ENCODE measurements around the gene CTNND2. TPM values are rescaled to one million over a fixed set of nuclear protein-coding genes. Genes with fewer than 3 reads are reported as not detected.

The CTNND2 gene
- polyA plus RNA-seq, 1 of the 3 experiments (the other 2 are of a cell fraction) = not detected

GRCh38 chr5:11491404-11492075 lies 412.7 kb downstream of the CTNND2 start:
- Histone ChIP-seq H3K27me3 (ENCODE audit: insufficient read depth) (no peaks in the 10 kb centered on the region), H3K9me3 (no peaks in the 10 kb centered on the region), H3K9ac (no peak overlapping the region), H3K4me2 (no peak overlapping the region), H3F3A (replicated peaks; ENCODE audit: insufficient read depth) (no peaks in the 10 kb centered on the region), H3K27ac (ENCODE audit: low read depth in 2 of 2, low read length in 1 of 2) (no peak overlapping the region), H4K20me1 (ENCODE audit: insufficient read depth) (no peaks in the 10 kb centered on the region), H3K79me2 (ENCODE audit: insufficient read depth) (no peaks in the 10 kb centered on the region), H3K9me2 (no peaks in the 10 kb centered on the region), H2AFZ (ENCODE audit: low read depth) (no peak overlapping the region), H3K4me1 (ENCODE audit: control insufficient read depth in 1 of 2, insufficient read depth in 2 of 2, low read depth in 1 of 2, low read length in 1 of 2) (no peaks in the 10 kb centered on the region), H3K4me3 (ENCODE audit: low read depth in 2 of 2, low read length in 1 of 2) (no peak overlapping the region), H3K36me3 (replicated peaks in 1 of 2; ENCODE audit: control insufficient read depth in 1 of 2, insufficient read depth in 2 of 2, low read length in 1 of 2) (no peaks in the 10 kb centered on the region)
- no peak for TF ChIP-seq USF1 (IDR thresholded peaks at IDR 0.05; ENCODE audit: borderline replicate concordance, low read depth)
- no peak for TF ChIP-seq RAD21 (IDR thresholded peaks at IDR 0.05; ENCODE audit: low read length)
- no peak for TF ChIP-seq FOXJ3 (CRISPR knock-in tag; IDR thresholded peaks at IDR 0.05)
- no peak for TF ChIP-seq FOSL2 (IDR thresholded peaks at IDR 0.05; ENCODE audit: borderline replicate concordance, low read depth)
- no peak for TF ChIP-seq MEF2A (IDR thresholded peaks at IDR 0.05; ENCODE audit: borderline replicate concordance, low read depth)
- TF ChIP-seq FOXM1 (IDR thresholded peaks at IDR 0.05; ENCODE audit: low read depth) = no peak
- TF ChIP-seq, protein P1, sequence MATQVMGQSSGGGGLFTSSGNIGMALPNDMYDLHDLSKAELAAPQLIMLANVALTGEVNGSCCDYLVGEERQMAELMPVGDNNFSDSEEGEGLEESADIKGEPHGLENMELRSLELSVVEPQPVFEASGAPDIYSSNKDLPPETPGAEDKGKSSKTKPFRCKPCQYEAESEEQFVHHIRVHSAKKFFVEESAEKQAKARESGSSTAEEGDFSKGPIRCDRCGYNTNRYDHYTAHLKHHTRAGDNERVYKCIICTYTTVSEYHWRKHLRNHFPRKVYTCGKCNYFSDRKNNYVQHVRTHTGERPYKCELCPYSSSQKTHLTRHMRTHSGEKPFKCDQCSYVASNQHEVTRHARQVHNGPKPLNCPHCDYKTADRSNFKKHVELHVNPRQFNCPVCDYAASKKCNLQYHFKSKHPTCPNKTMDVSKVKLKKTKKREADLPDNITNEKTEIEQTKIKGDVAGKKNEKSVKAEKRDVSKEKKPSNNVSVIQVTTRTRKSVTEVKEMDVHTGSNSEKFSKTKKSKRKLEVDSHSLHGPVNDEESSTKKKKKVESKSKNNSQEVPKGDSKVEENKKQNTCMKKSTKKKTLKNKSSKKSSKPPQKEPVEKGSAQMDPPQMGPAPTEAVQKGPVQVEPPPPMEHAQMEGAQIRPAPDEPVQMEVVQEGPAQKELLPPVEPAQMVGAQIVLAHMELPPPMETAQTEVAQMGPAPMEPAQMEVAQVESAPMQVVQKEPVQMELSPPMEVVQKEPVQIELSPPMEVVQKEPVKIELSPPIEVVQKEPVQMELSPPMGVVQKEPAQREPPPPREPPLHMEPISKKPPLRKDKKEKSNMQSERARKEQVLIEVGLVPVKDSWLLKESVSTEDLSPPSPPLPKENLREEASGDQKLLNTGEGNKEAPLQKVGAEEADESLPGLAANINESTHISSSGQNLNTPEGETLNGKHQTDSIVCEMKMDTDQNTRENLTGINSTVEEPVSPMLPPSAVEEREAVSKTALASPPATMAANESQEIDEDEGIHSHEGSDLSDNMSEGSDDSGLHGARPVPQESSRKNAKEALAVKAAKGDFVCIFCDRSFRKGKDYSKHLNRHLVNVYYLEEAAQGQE (IDR thresholded peaks at IDR 0.05; ENCODE audit: low read depth, low read length) = no peak
- no peak for TF ChIP-seq ELF1 (IDR thresholded peaks at IDR 0.05)
- no peak for TF ChIP-seq MAX (IDR thresholded peaks at IDR 0.05; ENCODE audit: low read depth)
- no peak for TF ChIP-seq EP300 (IDR thresholded peaks at IDR 0.05; ENCODE audit: borderline replicate concordance in 1 of 2, low read depth in 1 of 2, low read length in 1 of 2)
- no peak for TF ChIP-seq IRF3 (IDR thresholded peaks at IDR 0.05; ENCODE audit: low read depth, low read length)
- TF ChIP-seq, protein P2, sequence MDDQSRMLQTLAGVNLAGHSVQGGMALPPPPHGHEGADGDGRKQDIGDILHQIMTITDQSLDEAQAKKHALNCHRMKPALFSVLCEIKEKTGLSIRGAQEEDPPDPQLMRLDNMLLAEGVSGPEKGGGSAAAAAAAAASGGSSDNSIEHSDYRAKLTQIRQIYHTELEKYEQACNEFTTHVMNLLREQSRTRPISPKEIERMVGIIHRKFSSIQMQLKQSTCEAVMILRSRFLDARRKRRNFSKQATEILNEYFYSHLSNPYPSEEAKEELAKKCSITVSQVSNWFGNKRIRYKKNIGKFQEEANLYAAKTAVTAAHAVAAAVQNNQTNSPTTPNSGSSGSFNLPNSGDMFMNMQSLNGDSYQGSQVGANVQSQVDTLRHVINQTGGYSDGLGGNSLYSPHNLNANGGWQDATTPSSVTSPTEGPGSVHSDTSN (IDR thresholded peaks at IDR 0.05) = no peak
- CTCF ChIA-PET = no interaction called here
- no peak for DNase-seq
- WGBS (ENCODE audit: low lambda C conversion rate) = 16% methylated on average over 7 of the region's 7 CpGs
- POLR2A ChIA-PET = no interaction called here

Data from SK-N-SH (cell line).